Hematopoietic multipotent progenitor cell (in vitro differentiated cells): ENCODE measurements around the gene DMD. TPM values are rescaled to one million over a fixed set of nuclear protein-coding genes. Genes with fewer than 3 reads are reported as not detected.
"Not testable (repeated sequence)": the region's sequence is repeated elsewhere in the genome, so short reads cannot be mapped to it uniquely, and the experiment has no call there.

ENCODE experiments used
- DNase-seq, 3 donors: peaks; one replicate each; pipeline ENCODE4 v3.0.0-alpha.2; 2011 to 2015; ENCODE audit warnings: low read depth in 2 of 3, low spot score in 2 of 3
- total RNA-seq: library from RNA; depleted of rRNA; stranded (reverse); fragments of >200 nt; gene quantifications from one replicate; pipeline ENCODE4 v1.2.3, GENCODE V29; 2012

The DMD gene
- total RNA-seq, 1 donor = 0.54 TPM

GRCh38 chrX:31656013-31656412 lies 1555.3 kb downstream of the DMD start:
- DNase-seq = no peak

- DNase-seq = no peak
Observed at GRCh38 chrX:31653422-31653821, 1557.9 kb downstream of the DMD start.

GRCh38 chrX:31652650-31653049 lies 1558.7 kb downstream of the DMD start:
- no peak for DNase-seq

GRCh38 chrX:31649201-31649600 lies 1562.1 kb downstream of the DMD start:
- DNase-seq = no peak

- no peak for DNase-seq
Observed at GRCh38 chrX:31633349-31633748, 1578.0 kb downstream of the DMD start.

- DNase-seq = no peak
Observed at GRCh38 chrX:31629195-31629594, 1582.2 kb downstream of the DMD start.

- DNase-seq = no peak
Observed at GRCh38 chrX:31609130-31609529, 1602.2 kb downstream of the DMD start.

- no peak for DNase-seq
Observed at GRCh38 chrX:31608638-31609037, 1602.7 kb downstream of the DMD start.

- no peak for DNase-seq
Observed at GRCh38 chrX:31606771-31607170, 1604.6 kb downstream of the DMD start.

GRCh38 chrX:31604629-31605221 lies 1606.6 kb downstream of the DMD start:
- DNase-seq = peak in 2 of 3 donors; percentile 0

- no peak for DNase-seq
Observed at GRCh38 chrX:31603411-31604120, 1607.8 kb downstream of the DMD start.

GRCh38 chrX:31600823-31601222 lies 1610.5 kb downstream of the DMD start:
- DNase-seq = no peak

GRCh38 chrX:31593353-31593752 lies 1618.0 kb downstream of the DMD start:
- no peak for DNase-seq

- DNase-seq = no peak
Observed at GRCh38 chrX:31591355-31591754, 1620.0 kb downstream of the DMD start.

- DNase-seq = no peak
Observed at GRCh38 chrX:31590581-31591114, 1620.7 kb downstream of the DMD start.

GRCh38 chrX:31589503-31589902 lies 1621.8 kb downstream of the DMD start:
- DNase-seq = no peak

GRCh38 chrX:31588355-31588754 lies 1623.0 kb downstream of the DMD start:
- DNase-seq = no peak

- DNase-seq = not testable (repeated sequence)
Observed at GRCh38 chrX:31583892-31584291, 1627.5 kb downstream of the DMD start.

- no peak for DNase-seq
Observed at GRCh38 chrX:31580726-31581125, 1630.6 kb downstream of the DMD start.

GRCh38 chrX:31580227-31580626 lies 1631.1 kb downstream of the DMD start:
- DNase-seq = no peak

GRCh38 chrX:31572360-31572759 lies 1639.0 kb downstream of the DMD start:
- DNase-seq = no peak

- no peak for DNase-seq
Observed at GRCh38 chrX:31570658-31571057, 1640.7 kb downstream of the DMD start.
